CD4-positive, alpha-beta T cell treated with Interferon alpha-2 for 1 hour (primary cell): Measurements from ENCODE around the gene CD3G.

ENCODE experiments used
- DNase-seq, 2 donors: peaks; one replicate each; pipeline ENCODE4 v3.0.0-alpha.2; 2020 to 2022

Gene CD3G

GRCh38 chr11:118328745-118329144 lies 15.4 kb upstream of the CD3G start:
- DNase-seq: no peak

GRCh38 chr11:118334745-118335144 lies 9.4 kb upstream of the CD3G start:
- DNase-seq: peak in 1 of 2 donors; percentile 61

- peak; percentile 83 to 92 for DNase-seq
Measured at GRCh38 chr11:118338637-118339061, 5.5 kb upstream of the CD3G start.

GRCh38 chr11:118339281-118339961 lies 4.7 kb upstream of the CD3G start:
- peak in 1 of 2 donors; percentile 45 for DNase-seq

GRCh38 chr11:118340449-118340848 lies 3.7 kb upstream of the CD3G start:
- peak in 1 of 2 donors; percentile 29 for DNase-seq

- no peak for DNase-seq
Measured at GRCh38 chr11:118341261-118341660, 2.9 kb upstream of the CD3G start.

GRCh38 chr11:118341815-118342489 lies 2.2 kb upstream of the CD3G start:
- peak in 1 of 2 donors; percentile 42 for DNase-seq

GRCh38 chr11:118342503-118343161 lies 1.5 kb upstream of the CD3G start, which contains the start of gene CD3D:
Gene CD3D, minus strand, starts transcription at chr11:118342705. Its CDS starts 98 bp downstream, at chr11:118342607.
- DNase-seq: peak; percentile 46 to 79

- peak in 1 of 2 donors; percentile 30 for DNase-seq
Measured at GRCh38 chr11:118343248-118343647, 896 bp upstream of the CD3G start.

GRCh38 chr11:118349475-118349874 lies 5.3 kb downstream of the CD3G start:
- no peak for DNase-seq

GRCh38 chr11:118353084-118353710 lies 9.1 kb downstream of the CD3G start:
- DNase-seq: peak in 1 of 2 donors; percentile 78

- no peak for DNase-seq
Measured at GRCh38 chr11:118358071-118358470, 13.9 kb downstream of the CD3G start.

GRCh38 chr11:118359295-118359958 lies 15.3 kb downstream of the CD3G start, which contains the start of gene UBE4A:
Gene UBE4A, plus strand, starts transcription at chr11:118359600. Its CDS starts 5,481 bp downstream, at chr11:118365081.
- DNase-seq: peak; percentile 97 to 98

- DNase-seq: no peak
Measured at GRCh38 chr11:118364956-118365615, 20.9 kb downstream of the CD3G start.

GRCh38 chr11:118366287-118366686 lies 22.1 kb downstream of the CD3G start:
- no peak for DNase-seq

GRCh38 chr11:118370774-118371173 lies 26.6 kb downstream of the CD3G start:
- DNase-seq: no peak

GRCh38 chr11:118373263-118373662 lies 29.1 kb downstream of the CD3G start:
- no peak for DNase-seq

GRCh38 chr11:118373871-118374270 lies 29.7 kb downstream of the CD3G start:
- no peak for DNase-seq

- DNase-seq: no peak
Measured at GRCh38 chr11:118374729-118375128, 30.6 kb downstream of the CD3G start.

GRCh38 chr11:118375978-118376377 lies 31.8 kb downstream of the CD3G start:
- no peak for DNase-seq

GRCh38 chr11:118379497-118379896 lies 35.4 kb downstream of the CD3G start:
- no peak for DNase-seq

GRCh38 chr11:118380571-118380970 lies 36.4 kb downstream of the CD3G start:
- DNase-seq: no peak
